Kidney epithelial cell (primary cell): ENCODE measurements around the gene PSMD7. TPM values are rescaled to one million over a fixed set of nuclear protein-coding genes. Genes with fewer than 3 reads are reported as not detected.

Experiments used
- DNase-seq: peaks from one replicate; pipeline ENCODE4 v3.0.0-alpha.2; 2010; ENCODE audit warnings: low read depth
- H3K27me3 ChIP-seq: 2 replicates; pipeline ENCODE4 v1.6.0; 2011; ENCODE audit warnings: low read length; ENCODE audit not compliant: control insufficient read depth, insufficient read depth
- H3K36me3 ChIP-seq: 2 replicates; pipeline ENCODE4 v1.5.1; 2011; ENCODE audit warnings: low read length; ENCODE audit not compliant: control insufficient read depth, insufficient read depth
- H3K4me3 ChIP-seq: 2 replicates; pipeline ENCODE4 v1.5.1; 2011; ENCODE audit warnings: low read depth, mild to moderate bottlenecking, control low read depth, low read length
- CTCF ChIP-seq: IDR thresholded peaks from 2 replicates; pipeline ENCODE4 v1.5.1; 2011; ENCODE audit warnings: mild to moderate bottlenecking, moderate library complexity, low read length, control low read depth, inconsistent platforms; ENCODE audit not compliant: insufficient read depth, poor library complexity, severe bottlenecking
- total RNA-seq: library from RNA; depleted of rRNA; stranded (reverse); fragments of >200 nt; gene quantifications from 2 replicates; pipeline ENCODE4 v1.2.3, GENCODE V29; 2015

PSMD7 gene
- total RNA-seq, 1 donor from 2014 or later, result 87.9 TPM

GRCh38 chr16:74283716-74284115 is 12.9 kb upstream of the PSMD7 start:
- H3K27me3 ChIP-seq, result no peaks in the 10 kb centered on the region
- DNase-seq, result no peak
- H3K36me3 ChIP-seq, result no peaks in the 10 kb centered on the region
- no peak overlapping the region for H3K4me3 ChIP-seq
- TF ChIP-seq CTCF, result no peak

DNA sequence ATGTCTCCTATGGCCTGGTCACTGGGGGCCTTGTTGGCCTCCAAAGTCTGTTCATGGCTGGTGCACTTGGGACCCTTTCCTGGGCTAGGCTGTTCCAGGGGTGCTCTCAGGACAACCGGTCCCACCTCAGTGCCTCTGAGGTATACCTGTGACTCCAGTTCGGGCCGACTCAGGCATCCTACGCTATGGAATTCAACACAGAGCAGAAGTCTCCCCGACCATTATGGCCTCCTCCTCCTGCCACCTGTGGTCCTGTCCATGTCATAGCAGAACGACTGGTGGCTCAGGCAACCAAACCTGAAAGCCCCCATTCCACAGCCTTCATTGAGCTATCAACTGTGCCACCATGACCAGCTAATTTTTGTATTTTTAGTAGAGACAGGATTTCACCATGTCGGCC is 8.5 kb upstream of the PSMD7 start:
- H3K4me3 ChIP-seq, result no peak overlapping the region
- no peaks in the 10 kb centered on the region for H3K36me3 ChIP-seq
- no peak for TF ChIP-seq CTCF
- no peak for DNase-seq
- H3K27me3 ChIP-seq, result no peaks in the 10 kb centered on the region

DNA sequence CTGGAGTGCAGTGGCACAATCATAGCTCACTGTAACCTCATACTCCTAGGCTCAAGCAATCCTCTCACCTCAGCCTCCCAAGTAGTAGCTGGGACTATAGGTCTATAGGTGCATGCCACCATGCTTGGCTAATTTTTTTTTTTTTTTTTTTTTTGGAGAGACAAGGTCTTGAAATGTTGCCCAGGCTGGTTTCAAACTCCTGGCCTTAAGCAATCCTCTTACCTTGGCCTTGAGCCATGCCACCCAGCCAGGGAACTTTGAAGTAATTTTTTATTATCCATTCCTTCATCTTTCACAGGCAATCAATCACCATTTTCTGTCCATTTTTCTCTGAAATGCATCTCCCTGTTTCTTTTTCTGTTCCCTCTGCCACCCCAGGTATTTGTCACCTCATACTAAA is 6.3 kb upstream of the PSMD7 start:
- H3K27me3 ChIP-seq, result no peaks in the 10 kb centered on the region
- no peak overlapping the region for H3K4me3 ChIP-seq
- no peaks in the 10 kb centered on the region for H3K36me3 ChIP-seq
- TF ChIP-seq CTCF, result no peak
- DNase-seq, result no peak

GRCh38 chr16:74291176-74291575 is 5.4 kb upstream of the PSMD7 start:
- DNase-seq, result no peak
- Histone ChIP-seq H3K27me3 (no peaks in the 10 kb centered on the region), H3K4me3 (no peak overlapping the region), H3K36me3 (no peaks in the 10 kb centered on the region)
- TF ChIP-seq CTCF, result no peak

DNA sequence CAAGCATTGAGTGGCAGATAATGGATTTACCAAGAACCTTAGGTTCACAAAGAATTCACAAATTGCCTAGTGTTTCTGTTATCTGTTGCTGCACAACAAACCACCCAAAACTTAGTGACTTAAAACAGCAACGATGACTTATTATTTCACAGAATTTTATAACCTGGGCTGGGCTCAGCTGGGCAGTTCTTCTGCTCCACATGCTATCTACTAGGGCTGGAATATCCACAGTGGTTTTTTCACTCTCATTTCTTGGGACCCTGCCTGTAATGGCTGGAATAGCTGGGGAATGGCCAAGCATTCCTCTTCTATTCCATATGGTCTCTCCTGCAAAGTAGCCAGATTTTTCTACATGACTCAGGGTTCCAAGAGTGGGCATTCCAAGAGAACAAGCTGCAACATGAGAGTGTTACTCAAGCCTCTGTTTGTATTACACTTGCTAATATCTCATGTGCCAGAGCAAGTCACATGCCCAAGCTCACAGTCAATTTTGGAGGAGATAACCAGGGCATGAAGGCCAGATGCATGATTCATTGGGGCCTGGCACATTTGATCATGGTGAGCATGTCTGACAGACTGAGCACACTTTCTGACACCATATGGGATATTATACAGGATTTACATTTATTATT is 4.9 kb upstream of the PSMD7 start:
- no peak for DNase-seq
- no peak overlapping the region for H3K4me3 ChIP-seq
- H3K36me3 ChIP-seq, result no peaks in the 10 kb centered on the region
- TF ChIP-seq CTCF, result no peak
- no peaks in the 10 kb centered on the region for H3K27me3 ChIP-seq

GRCh38 chr16:74296104-74296431 is 546 bp upstream of the PSMD7 start:
- DNase-seq, result no peak
- TF ChIP-seq CTCF, result no peak
- Histone ChIP-seq H3K27me3 (no peaks in the 10 kb centered on the region), H3K36me3 (no peaks in the 10 kb centered on the region), H3K4me3 (peak overlapping the region; percentile 88)
